Mononuclear cell (primary cell): Measurements from ENCODE around the gene JARID2. TPM values are rescaled to one million over a fixed set of nuclear protein-coding genes. Genes with fewer than 3 reads are reported as not detected.

Experiments
- H3K27me3 ChIP-seq: 2 replicates; pipeline ENCODE4 v1.6.0; 2011; ENCODE audit warnings: low read length, control low read depth; ENCODE audit not compliant: insufficient read depth
- H3K4me1 ChIP-seq: 2 replicates; pipeline ENCODE4 v1.5.1; 2011; ENCODE audit warnings: mild to moderate bottlenecking, low read length, control low read depth; ENCODE audit not compliant: insufficient read depth
- H3K4me3 ChIP-seq: 2 replicates; pipeline ENCODE4 v1.5.1; 2011; ENCODE audit warnings: mild to moderate bottlenecking, low read length, moderate library complexity
- H3K9me3 ChIP-seq: 2 replicates; pipeline ENCODE4 v1.5.1; 2011; ENCODE audit warnings: low read depth, mild to moderate bottlenecking, control low read depth, low read length
- total RNA-seq: library from RNA; depleted of rRNA; stranded (reverse); fragments of >200 nt; gene quantifications from one replicate; pipeline ENCODE4 v1.2.3, GENCODE V29; 2012

Gene JARID2
- total RNA-seq, 1 donor, result 74.8 TPM

GRCh38 chr6:15378866-15379265 lies 133.0 kb downstream of the JARID2 start:
- Histone ChIP-seq H3K4me1 (peaks cover 28% of the 10 kb centered on the region), H3K27me3 (no peaks in the 10 kb centered on the region), H3K4me3 (no peak overlapping the region), H3K9me3 (no peaks in the 10 kb centered on the region)

DNA sequence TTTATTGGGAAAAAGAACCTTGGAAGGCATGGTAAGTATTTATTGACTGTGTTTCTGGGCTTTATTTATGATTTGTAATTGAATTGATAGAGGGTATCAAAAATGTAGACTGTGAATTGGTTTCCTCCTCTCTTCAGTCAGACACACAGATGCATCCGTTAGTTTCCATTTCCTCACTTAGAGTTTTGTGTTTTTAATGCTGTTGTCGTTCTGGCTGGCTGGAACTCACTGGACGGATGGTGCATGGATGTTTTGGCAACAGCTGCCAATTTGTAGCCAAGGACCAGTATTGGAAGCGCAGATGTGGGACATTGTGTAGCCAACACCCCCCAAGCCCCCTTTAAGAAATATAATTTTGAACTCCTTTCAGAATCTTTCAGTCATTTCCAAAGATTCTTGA lies 134.5 kb downstream of the JARID2 start:
- peaks cover 36% of the 10 kb centered on the region for H3K4me1 ChIP-seq
- H3K4me3 ChIP-seq, result no peak overlapping the region
- no peaks in the 10 kb centered on the region for H3K9me3 ChIP-seq
- no peaks in the 10 kb centered on the region for H3K27me3 ChIP-seq

GRCh38 chr6:15382089-15382488 lies 136.2 kb downstream of the JARID2 start:
- Histone ChIP-seq H3K27me3 (no peaks in the 10 kb centered on the region), H3K4me1 (peaks cover 52% of the 10 kb centered on the region), H3K9me3 (no peaks in the 10 kb centered on the region), H3K4me3 (no peak overlapping the region)

DNA sequence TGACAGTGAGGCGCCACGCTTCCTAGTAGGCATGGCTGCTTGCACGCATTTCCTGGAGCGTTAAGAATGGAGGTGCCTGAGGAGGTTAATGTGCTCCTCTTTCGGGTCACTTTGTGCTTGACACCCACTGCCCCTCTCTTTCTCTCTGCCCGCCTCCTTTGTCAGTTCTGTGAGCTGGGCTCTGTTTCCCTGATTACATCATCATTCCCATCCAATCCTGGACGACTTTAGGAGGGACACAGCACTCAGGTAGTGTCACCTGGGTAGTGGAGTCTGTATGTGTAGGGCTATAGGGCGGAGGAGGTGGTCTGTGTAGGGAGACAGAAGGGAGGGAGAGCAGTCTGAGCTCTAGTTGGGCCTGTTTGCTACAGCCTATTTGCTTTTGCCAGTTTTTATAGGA lies 136.8 kb downstream of the JARID2 start:
- Histone ChIP-seq H3K9me3 (no peaks in the 10 kb centered on the region), H3K4me1 (peaks cover 55% of the 10 kb centered on the region), H3K27me3 (no peaks in the 10 kb centered on the region), H3K4me3 (no peak overlapping the region)

DNA sequence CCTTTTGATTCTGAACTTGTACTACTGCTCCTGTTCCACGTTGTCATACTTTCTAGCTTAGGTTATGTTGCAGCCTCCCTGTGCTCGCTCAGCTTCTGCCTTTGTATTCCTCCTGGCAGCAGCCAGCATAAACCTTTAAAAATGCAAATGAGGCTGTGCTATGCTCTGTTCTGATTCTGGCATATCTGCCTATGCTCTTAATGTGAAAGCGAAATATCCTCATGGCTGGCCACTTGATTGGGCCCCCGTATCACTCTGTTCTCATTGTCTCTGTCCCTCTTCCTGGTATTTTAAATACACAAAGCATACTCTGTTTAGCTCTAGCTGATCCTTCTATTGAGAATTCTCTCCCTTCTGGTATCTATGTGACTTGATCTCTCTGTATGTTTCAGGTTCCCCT lies 139.0 kb downstream of the JARID2 start:
- peaks cover 61% of the 10 kb centered on the region for H3K4me1 ChIP-seq
- H3K27me3 ChIP-seq, result no peaks in the 10 kb centered on the region
- no peak overlapping the region for H3K4me3 ChIP-seq
- no peaks in the 10 kb centered on the region for H3K9me3 ChIP-seq

DNA sequence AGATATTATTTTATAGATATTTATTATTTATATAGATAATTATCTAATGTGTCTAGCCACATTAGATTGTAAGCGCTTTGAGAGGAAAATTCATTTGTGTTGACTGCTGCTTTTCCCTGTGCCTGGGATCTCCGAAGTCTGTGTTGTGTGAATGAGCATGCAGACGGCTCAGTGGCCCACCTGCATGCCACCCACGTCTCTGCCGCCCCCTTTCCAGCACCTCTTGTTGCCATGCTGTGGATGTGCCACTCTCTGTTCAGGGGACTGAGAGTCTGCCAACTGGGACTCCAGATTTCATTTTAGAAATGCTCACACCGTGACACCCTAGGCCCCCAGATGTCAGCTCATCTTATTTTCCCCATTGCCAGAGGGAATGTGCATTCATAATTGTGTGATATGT lies 139.7 kb downstream of the JARID2 start:
- H3K4me3 ChIP-seq, result no peak overlapping the region
- H3K27me3 ChIP-seq, result no peaks in the 10 kb centered on the region
- H3K9me3 ChIP-seq, result no peaks in the 10 kb centered on the region
- peaks cover 67% of the 10 kb centered on the region for H3K4me1 ChIP-seq

DNA sequence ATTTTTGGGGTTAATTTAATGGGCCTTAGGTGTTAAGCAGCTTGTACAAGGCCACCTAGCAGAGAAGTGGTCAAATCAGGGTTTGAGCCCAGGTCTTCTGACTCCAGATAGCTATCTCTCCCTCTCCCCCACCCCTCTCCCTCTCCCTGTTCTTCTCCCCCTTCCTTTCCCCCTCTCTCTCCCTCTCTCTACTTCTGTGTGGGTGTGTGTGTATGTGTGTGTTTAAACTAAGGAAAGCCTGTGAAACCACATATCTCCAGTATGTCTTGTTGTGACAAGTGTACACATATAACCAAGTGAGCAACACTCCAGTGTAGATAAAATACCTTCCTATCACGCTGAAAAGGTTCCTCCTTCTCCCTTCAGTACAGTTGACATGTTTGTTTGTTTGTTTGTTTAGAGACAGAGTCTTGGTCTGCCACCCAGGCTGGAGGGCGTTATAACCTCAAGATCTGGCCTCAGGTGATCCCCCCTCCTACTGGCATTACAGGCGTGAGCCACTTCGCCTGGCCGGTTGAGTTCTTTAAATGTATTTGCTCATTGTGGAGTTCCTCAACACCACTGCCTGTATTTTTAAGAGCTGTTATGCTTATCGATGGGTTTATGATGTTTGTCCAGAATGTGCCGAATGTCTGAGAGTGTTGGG lies 140.4 kb downstream of the JARID2 start:
- Histone ChIP-seq H3K4me1 (peaks cover 71% of the 10 kb centered on the region), H3K9me3 (no peaks in the 10 kb centered on the region), H3K4me3 (no peak overlapping the region), H3K27me3 (no peaks in the 10 kb centered on the region)

DNA sequence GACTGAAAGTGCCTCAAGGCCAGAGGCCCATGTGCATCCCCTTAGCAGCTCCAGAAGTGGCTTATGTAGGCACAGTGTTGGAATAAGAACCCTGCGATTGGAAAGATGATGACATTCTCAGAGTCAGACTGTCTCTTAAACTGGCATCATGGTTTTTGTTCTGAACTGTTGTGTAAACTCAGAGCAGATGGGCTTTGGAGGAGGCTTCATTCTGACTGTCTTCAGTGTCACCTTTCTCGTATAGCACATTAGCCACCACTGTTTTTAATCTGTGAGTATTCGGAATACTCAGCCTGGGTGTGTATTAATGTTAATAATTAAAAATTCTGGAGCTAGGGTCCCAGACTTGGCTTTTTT lies 140.9 kb downstream of the JARID2 start:
- Histone ChIP-seq H3K9me3 (no peaks in the 10 kb centered on the region), H3K4me3 (no peak overlapping the region), H3K27me3 (no peaks in the 10 kb centered on the region), H3K4me1 (peaks cover 75% of the 10 kb centered on the region)

DNA sequence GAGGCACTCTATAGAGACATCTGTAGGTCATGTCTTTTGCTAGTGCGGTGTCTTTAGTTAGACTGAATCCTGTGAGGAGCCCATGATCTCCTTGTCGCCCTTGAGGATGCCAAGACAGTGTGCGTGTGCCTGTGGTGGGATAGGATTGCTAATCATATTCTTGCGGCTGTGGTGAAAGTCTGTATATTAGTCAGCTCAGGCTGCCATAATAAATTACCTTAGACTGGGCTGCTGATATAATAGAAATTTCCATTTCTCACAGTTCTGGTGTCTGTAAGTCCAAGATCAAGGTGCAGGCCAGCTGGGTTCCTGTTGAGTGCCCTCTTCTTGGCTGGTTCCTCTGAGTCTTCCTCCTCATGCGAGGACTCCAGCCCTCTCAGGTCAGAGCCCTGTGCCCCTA lies 141.2 kb downstream of the JARID2 start:
- H3K4me3 ChIP-seq, result no peak overlapping the region
- H3K4me1 ChIP-seq, result peaks cover 75% of the 10 kb centered on the region
- H3K9me3 ChIP-seq, result no peaks in the 10 kb centered on the region
- no peaks in the 10 kb centered on the region for H3K27me3 ChIP-seq

DNA sequence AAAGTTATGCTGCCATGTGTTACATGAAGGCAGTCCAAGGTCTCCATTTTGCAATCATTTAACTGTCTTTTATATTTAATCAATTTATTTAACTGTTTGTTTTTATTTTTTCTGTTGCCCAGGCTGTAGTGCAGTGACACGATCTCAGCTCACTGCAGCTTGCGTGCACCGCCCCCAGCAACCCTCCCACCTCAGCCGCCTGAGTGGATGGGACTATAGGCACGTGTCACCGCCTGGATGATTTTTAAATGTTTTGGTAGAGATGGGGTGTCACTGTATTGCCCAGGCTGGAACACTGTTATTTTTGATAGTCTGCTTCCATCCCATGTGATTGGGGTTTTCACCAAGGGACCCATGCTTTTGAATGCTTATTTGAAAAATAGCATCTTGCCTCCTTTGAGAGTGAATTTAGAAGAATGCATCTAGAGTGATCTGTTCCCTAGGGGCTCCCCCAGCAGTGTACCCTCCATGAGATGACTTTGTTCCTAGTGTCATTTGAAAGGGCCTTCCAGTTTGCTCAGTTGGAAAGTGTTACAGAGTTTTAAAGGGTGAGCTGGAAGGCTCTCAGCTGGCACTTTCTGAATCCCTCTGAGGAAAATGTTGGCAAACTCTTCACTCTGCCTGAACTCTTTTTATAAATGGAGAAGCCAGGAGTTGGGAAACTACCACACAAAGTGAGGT lies 143.4 kb downstream of the JARID2 start:
- H3K4me3 ChIP-seq, result no peak overlapping the region
- peaks cover 71% of the 10 kb centered on the region for H3K4me1 ChIP-seq
- H3K27me3 ChIP-seq, result no peaks in the 10 kb centered on the region
- no peaks in the 10 kb centered on the region for H3K9me3 ChIP-seq

GRCh38 chr6:15389765-15390723 lies 144.2 kb downstream of the JARID2 start:
- H3K4me3 ChIP-seq, result no peak overlapping the region
- H3K9me3 ChIP-seq, result no peaks in the 10 kb centered on the region
- no peaks in the 10 kb centered on the region for H3K27me3 ChIP-seq
- H3K4me1 ChIP-seq, result peaks cover 63% of the 10 kb centered on the region

- Histone ChIP-seq H3K27me3 (no peaks in the 10 kb centered on the region), H3K9me3 (no peaks in the 10 kb centered on the region), H3K4me3 (no peak overlapping the region), H3K4me1 (peaks cover 56% of the 10 kb centered on the region)
Measured at GRCh38 chr6:15391500-15391899, 145.6 kb downstream of the JARID2 start.

DNA sequence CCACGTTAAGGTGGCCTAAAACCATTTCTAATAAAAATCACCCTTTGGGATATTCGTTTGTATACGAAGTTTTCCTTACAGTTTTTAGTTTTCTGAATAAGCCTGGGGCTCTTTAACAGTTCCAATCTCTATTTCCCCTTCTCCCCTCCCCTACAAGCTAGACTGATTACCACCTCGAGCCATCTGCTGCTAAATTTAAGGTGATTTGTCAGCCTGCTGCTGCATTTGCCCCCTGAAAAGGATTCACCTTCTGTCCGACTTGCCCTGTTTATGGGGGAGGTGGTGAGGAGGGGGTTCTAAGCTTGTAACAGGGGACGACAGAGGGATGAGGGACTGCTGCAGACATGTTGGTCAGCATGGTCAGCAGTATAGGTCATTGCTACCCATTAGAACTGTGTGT lies 146.3 kb downstream of the JARID2 start:
- Histone ChIP-seq H3K9me3 (no peaks in the 10 kb centered on the region), H3K4me1 (peaks cover 49% of the 10 kb centered on the region), H3K27me3 (no peaks in the 10 kb centered on the region), H3K4me3 (no peak overlapping the region)

GRCh38 chr6:15393605-15394004 lies 147.7 kb downstream of the JARID2 start:
- no peak overlapping the region for H3K4me3 ChIP-seq
- no peaks in the 10 kb centered on the region for H3K9me3 ChIP-seq
- peaks cover 55% of the 10 kb centered on the region for H3K4me1 ChIP-seq
- no peaks in the 10 kb centered on the region for H3K27me3 ChIP-seq

GRCh38 chr6:15395087-15395486 lies 149.2 kb downstream of the JARID2 start:
- no peaks in the 10 kb centered on the region for H3K9me3 ChIP-seq

More at GRCh38 chr6:15395087-15395486, 149.2 kb downstream of the JARID2 start:
- H3K4me3 ChIP-seq, result no peak overlapping the region
- no peaks in the 10 kb centered on the region for H3K27me3 ChIP-seq
- peaks cover 55% of the 10 kb centered on the region for H3K4me1 ChIP-seq
